Measurements from ENCODE around the gene NCOA7.

DNA sequence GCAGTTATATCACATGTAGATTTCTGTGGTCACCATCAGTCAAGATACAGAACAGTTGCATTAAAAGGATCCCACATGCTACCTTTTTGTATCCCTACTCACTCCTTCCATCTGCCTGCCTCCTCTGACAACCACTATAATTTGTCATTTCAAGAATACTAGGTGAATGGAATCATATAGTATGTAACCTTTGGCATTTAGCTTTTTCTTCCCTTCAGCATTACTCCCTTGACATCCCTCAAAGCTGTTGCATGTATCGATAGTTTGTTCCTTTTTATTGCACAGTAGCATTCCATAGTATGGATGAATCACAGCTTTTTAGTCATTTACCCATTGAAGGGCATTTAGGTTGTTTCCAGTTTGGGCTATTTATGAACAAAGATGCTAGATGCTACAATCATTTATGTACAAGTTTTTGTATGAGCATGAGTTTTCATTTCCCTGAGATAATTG is 26.1 kb downstream of the NCOA7 start:
- TF ChIP-seq, protein P1, sequence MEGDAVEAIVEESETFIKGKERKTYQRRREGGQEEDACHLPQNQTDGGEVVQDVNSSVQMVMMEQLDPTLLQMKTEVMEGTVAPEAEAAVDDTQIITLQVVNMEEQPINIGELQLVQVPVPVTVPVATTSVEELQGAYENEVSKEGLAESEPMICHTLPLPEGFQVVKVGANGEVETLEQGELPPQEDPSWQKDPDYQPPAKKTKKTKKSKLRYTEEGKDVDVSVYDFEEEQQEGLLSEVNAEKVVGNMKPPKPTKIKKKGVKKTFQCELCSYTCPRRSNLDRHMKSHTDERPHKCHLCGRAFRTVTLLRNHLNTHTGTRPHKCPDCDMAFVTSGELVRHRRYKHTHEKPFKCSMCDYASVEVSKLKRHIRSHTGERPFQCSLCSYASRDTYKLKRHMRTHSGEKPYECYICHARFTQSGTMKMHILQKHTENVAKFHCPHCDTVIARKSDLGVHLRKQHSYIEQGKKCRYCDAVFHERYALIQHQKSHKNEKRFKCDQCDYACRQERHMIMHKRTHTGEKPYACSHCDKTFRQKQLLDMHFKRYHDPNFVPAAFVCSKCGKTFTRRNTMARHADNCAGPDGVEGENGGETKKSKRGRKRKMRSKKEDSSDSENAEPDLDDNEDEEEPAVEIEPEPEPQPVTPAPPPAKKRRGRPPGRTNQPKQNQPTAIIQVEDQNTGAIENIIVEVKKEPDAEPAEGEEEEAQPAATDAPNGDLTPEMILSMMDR (IDR thresholded peaks at IDR 0.05): no peak
- TF ChIP-seq POLR2A (IDR thresholded peaks at IDR 0.05): no peak
